NCI-H1930 (cell line): ENCODE results near the gene EPHX1.
"Not testable (repeated sequence)": the region's sequence is repeated elsewhere in the genome, so short reads cannot be mapped to it uniquely, and the experiment has no call there.

ENCODE experiments used
- DNase-seq, 2 experiments: peaks; one replicate each; lab custom pipeline; 2025; lab: John Stamatoyannopoulos, UW

Gene EPHX1

DNA sequence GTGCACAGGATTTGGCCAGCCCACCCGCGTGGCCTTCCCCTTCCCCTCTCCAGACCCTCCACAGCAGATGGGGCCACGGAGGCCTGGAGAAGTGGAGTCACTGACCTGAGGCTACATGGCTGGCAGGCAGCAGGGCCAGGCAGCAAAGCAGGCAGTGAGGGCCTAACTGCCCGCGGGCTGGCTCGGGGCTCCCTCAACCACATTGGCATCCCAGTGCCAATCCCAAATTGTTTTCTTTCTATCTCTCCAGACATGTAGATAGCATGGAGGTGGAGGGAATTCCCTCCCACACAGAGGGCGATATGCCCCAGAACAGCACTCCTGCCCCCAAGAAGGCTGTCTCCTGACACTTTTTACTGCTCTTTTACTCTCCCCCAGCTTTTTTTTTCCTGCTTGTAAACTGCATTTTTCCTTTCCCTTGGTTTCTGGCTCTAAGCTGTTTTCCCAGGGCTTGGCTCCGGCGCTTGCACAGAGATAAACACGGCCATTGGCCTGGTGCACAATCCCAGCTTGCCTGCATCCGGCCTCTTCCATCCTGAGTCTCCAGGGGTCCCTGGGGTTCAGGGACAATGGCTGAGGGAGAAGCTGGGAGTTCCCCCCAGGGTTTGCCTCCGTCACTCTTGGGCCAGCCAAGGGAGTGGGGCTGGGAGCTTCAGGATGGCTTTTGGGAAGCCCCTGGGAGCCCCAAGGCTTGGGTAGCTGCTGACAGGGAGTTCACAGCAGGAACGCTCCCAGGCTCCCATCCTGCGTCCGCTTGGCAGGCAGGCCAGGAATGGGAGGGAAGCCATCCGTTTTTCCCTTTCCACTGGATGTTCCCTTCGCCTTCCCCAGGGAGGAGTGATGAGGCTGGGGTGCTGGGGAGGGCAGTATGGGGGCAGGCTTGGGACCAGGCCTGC, 7.0 kb downstream of the EPHX1 start:
- DNase-seq = no peak

DNA sequence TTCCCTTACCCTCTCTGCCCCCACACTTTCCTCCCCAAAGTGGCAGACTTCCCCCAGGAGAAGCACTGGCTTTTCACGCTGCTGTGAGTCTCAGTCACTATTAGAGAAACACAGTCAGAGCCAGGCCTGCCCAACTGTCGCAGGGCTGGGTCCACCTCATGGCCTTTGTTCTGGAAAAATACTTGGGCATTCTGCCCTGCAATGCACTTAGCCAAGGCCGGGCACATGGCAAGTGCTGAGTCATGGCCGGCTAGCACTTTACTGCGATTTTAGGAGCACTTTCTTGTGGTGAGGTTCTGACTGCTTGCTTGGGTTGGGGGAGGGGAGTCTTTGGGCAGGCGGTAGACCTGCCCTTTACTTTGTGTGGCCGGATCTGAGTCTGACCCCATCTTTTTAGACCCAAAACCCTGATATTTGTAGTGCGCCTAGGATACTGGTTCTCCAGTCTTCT, 7.7 kb downstream of the EPHX1 start:
- no peak for DNase-seq

GRCh38 chr1:225818229-225818628, 8.3 kb downstream of the EPHX1 start:
- no peak for DNase-seq

GRCh38 chr1:225819346-225820192, 9.6 kb downstream of the EPHX1 start:
- no peak for DNase-seq

- DNase-seq = no peak
Observed at GRCh38 chr1:225820522-225821120, 10.7 kb downstream of the EPHX1 start.

GRCh38 chr1:225822655-225823403, 12.9 kb downstream of the EPHX1 start:
- DNase-seq = no peak

- no peak for DNase-seq
Observed at GRCh38 chr1:225823811-225824261, 13.9 kb downstream of the EPHX1 start.

DNA sequence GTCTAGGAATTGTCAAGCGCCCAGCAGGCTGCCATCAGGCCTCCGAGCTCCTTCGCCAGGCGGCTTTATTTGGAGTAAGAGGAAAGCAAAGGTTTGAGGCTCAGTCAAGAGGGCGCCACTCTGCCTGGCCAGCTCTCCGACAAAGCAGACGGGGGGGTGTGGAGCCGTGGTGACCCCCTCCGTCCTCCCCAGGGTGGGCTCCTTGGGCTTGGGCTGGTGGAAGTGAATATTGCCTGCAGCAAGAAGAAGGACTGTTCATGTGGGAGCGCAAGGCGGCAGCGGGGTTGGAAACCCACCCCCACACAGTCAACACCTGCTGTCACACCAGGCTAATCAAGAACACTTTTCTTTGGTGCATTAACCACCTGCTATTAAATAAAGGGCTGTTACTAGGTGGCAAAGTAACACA, 14.6 kb downstream of the EPHX1 start:
- no peak for DNase-seq

DNA sequence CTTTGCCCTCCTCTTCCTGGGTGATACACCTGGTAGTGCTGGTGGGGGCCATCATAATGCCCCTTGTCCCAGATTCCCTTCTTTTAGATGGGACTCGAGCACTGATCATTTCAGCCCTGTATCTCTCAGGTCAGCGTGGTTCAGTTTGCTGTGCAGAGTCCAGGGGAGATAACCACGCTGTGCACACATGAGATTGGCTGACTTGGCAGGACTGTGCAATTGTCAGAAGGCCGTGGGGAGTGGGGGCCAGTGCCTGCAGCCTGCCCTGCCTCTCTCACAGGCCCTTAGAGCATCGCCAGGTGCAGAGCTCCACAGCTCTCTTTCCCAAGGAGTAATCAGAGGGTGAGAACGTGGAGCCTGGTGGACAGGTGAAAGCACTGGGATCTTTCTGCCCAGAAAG, 15.2 kb downstream of the EPHX1 start:
- no peak for DNase-seq

DNA sequence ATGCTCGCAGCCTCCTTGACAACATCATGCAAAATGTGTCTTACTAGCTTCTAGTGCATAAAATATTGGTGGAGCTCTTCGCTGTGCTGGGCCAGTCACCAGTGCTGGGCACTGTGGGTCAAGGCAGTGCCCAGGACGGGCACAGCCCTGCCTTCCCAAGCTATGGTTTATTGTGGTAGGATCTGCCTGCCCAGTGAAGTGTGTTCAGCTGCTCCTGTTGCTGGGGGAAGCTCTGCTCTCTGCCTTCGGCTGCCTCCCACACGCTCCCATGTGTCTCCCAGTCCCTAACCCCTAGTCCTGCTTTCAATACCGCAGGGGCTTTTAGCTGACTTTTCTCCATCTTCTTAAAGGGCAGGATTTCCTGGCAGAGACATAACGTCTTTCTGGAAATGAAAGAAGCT, 15.7 kb downstream of the EPHX1 start:
- no peak for DNase-seq

DNA sequence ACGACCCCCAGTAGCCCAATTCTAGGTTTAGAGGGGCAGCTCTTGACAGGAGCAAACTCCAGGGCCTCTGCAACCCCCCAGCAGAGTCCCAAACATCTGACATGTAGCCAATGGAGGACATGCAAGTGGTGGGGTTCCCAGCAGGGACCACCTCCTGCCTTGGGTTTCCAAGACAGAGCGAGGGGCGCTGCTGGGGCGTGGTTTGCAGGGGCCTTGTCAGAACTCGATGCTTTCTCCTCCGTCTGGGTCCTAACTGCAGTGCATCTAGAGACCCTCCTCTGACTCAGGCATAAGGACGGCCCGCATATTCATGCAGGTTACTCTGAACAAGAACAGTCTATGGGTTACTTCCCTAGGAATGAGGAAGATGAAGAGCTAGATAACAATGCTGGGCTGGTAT, 17.2 kb downstream of the EPHX1 start:
- DNase-seq = no peak

DNA sequence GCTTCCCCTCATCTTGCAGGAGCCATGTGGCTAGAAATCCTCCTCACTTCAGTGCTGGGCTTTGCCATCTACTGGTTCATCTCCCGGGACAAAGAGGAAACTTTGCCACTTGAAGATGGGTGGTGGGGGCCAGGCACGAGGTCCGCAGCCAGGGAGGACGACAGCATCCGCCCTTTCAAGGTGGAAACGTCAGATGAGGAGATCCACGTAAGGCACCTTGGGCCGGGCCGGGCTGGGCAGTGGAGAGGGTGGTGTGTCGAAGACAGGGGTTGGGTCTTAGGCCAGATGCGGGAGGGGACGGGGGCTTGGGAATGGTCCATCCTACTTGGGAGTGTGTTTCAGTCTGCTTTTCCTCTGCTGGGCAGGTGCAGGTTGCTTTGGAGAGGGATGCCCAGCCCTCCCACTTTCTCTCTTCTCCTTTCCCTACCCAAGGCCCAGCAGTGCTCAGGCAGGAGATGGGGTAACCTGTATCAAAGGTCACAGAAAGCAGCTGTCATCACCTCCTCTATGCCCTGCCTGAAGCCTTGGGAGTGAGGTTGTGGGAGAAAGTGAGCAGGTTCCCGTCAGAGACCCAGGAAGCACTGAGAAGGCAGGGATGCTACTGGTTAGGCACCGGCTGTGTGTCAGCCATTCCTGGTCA, 18.9 kb downstream of the EPHX1 start:
- no peak for DNase-seq

- DNase-seq = no peak
Observed at GRCh38 chr1:225830841-225831240, 20.9 kb downstream of the EPHX1 start.

- no peak for DNase-seq
Observed at GRCh38 chr1:225834417-225835329, 24.7 kb downstream of the EPHX1 start.

- DNase-seq = no peak
Observed at GRCh38 chr1:225835856-225836255, 25.9 kb downstream of the EPHX1 start.

DNA sequence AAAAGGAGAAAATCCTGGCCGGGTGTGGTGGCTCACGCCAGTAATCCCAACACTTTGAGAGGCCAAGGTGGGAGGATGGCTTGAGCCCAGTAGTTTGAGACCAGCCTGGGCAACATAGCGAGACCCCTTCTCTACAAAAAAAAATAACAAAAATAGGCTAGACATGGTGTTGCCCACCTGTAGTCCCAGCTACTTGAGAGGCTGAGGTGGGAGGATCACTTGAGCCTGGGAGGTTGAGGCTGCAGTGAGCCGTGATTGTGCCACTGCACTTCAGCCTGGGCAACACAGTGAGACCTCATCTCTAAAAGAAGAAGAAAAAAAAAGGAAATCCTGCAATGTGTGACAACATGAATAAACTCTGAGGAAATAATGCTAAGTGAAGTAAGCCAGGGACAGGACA, 26.4 kb downstream of the EPHX1 start:
- DNase-seq = not testable (repeated sequence)

GRCh38 chr1:225838793-225839192, 28.9 kb downstream of the EPHX1 start:
- DNase-seq = no peak

DNA sequence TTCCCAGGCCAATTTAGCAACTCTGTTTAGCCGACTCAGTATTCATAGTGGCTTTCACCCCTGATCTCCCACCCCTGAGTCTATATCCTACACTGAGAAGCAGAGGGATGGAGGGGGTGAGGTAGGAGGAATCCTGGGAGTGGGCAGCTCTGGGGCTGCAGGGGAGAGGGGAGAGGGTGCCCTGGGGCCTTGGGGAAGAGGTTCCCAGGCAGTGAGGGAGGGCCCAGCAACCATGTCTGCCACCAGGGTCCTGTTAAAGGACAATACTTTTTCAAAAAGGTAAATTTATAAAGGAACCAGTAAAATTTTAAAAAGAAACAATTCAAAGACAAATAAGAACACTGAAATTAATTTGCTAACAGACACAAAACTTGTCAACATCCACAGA, 30.3 kb downstream of the EPHX1 start:
- no peak for DNase-seq

- DNase-seq = no peak
Observed at GRCh38 chr1:225840713-225841112, 30.8 kb downstream of the EPHX1 start.

GRCh38 chr1:225842074-225842473, 32.1 kb downstream of the EPHX1 start:
- DNase-seq = no peak
